ENCODE measurements around the gene CADM1. TPM values are rescaled to one million over a fixed set of nuclear protein-coding genes. Genes with fewer than 3 reads are reported as not detected.

CADM1 gene
- total and polyA plus RNA-seq, 9 donors = 6.6 to 61.2 (median 17.2) TPM

DNA sequence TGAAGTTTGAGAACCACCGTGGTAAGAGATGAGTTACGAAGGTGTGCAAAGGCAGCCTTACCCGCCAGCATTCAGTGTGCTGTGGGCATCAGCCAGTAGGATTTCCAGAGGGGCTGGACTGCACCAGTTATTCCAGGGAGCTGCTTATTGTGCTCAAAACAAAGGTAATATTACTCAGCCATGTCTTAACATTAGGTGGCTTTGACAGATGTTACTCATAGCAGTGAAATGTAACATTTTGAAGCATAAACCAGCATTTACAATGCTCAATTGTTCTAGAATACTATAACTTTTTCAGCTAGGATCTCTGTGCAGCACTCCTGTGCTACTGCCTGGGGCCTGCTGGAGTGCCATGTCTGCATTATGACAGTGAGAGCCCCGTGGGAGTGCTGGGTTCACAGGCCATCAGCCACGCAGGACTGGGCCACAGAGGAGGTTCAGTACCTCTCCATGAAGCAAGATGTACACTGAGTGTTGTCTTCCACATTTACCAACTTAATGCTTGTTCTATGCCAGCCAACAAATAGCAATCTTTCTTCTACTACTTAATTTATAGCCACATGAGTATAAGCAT, 238.1 kb downstream of the CADM1 start:
- H3K9me3 ChIP-seq = no peaks in the 10 kb centered on the region
- H3K27me3 ChIP-seq = no peaks in the 10 kb centered on the region
- H3K4me1 ChIP-seq (ENCODE audit: insufficient read depth) = no peaks in the 10 kb centered on the region
- H3K4me3 ChIP-seq = no peak overlapping the region
- TF ChIP-seq, protein P1, sequence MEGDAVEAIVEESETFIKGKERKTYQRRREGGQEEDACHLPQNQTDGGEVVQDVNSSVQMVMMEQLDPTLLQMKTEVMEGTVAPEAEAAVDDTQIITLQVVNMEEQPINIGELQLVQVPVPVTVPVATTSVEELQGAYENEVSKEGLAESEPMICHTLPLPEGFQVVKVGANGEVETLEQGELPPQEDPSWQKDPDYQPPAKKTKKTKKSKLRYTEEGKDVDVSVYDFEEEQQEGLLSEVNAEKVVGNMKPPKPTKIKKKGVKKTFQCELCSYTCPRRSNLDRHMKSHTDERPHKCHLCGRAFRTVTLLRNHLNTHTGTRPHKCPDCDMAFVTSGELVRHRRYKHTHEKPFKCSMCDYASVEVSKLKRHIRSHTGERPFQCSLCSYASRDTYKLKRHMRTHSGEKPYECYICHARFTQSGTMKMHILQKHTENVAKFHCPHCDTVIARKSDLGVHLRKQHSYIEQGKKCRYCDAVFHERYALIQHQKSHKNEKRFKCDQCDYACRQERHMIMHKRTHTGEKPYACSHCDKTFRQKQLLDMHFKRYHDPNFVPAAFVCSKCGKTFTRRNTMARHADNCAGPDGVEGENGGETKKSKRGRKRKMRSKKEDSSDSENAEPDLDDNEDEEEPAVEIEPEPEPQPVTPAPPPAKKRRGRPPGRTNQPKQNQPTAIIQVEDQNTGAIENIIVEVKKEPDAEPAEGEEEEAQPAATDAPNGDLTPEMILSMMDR (IDR thresholded peaks at IDR 0.05) = no peak
- TF ChIP-seq POLR2A (IDR thresholded peaks at IDR 0.05) (no peak), EP300 (IDR thresholded peaks at IDR 0.05) (no peak)
- no peaks in the 10 kb centered on the region for H3K36me3 ChIP-seq
- WGBS, 3 donors = 71 to 92% (median 81%) methylated on average over 5 of the region's 5 CpGs
- no peak for DNase-seq
- intact Hi-C loops (cut with DNase I) = no loop called here
- no peak overlapping the region for H3K27ac ChIP-seq

DNA sequence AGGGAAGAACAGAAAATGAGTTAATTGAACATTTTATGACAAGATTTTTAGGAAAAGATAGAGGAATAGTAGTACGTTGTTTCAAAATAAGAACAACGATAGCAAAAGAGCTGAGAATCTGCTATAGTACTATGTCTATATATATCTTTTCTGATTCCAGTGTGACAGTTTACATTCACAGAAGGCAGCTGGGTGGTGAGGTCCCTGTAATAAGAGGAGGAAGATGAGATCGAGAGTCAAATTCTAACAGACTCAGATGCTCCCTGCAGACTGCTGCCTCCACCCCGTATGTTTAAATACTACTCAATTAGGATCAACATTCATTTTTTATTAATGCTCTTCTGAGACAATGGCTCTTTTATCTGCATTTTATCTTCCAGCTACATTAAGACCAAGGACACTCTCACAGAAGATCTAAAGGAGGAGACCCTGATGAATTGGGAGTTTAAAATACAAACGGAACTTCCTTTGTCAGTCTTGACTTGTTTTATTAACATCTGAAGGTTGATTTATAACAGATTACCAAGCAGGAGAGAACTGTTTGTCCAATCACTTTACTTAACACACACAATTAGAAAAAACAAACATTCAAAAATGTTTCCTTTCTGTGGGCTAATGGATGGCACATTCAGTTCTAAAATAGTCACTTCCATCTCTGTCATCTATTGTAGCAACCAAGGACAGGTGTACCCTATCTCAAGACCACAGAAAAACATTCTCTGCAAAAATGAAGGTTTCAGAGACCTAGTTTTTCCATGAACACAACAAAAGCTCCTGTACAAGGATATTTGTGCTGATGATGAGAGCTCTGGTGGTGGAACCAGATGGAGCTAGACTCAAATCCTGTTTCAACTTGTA, 240.2 kb downstream of the CADM1 start:
- H3K36me3 ChIP-seq = no peaks in the 10 kb centered on the region
- intact Hi-C loops (cut with DNase I) = no loop called here
- TF ChIP-seq EP300 (IDR thresholded peaks at IDR 0.05) (no peak), POLR2A (IDR thresholded peaks at IDR 0.05) (no peak)
- TF ChIP-seq, protein P1 (IDR thresholded peaks at IDR 0.05) = no peak
- no peak overlapping the region for H3K4me3 ChIP-seq
- H3K9me3 ChIP-seq = no peaks in the 10 kb centered on the region
- no peaks in the 10 kb centered on the region for H3K27me3 ChIP-seq
- no peak overlapping the region for H3K27ac ChIP-seq
- 28 to 37% (median 31%) methylated on average over 5 of the region's 5 CpGs for WGBS, 3 donors
- no peaks in the 10 kb centered on the region for H3K4me1 ChIP-seq (ENCODE audit: insufficient read depth)
- DNase-seq = no peak

DNA sequence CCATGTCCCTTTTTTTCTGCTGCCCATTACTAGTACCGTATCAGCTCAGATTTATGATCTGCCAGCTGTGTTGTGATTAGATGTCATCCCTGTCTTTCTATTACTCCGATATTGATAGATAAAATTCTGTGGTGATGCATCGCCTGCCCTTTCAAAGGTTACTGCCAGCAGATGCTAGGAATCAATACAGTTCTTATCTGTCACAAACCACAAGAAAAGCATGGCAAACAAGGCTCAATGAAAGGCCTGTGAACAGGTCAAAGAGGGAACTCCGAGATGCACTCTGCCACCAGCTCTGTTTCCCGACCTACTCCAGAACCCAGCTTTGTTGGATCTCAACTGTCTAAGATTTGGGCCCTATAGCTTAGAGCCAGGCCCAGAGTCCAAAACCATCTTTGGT, 246.0 kb downstream of the CADM1 start:
- H3K36me3 ChIP-seq = no peaks in the 10 kb centered on the region
- no peaks in the 10 kb centered on the region for H3K9me3 ChIP-seq
- TF ChIP-seq POLR2A (IDR thresholded peaks at IDR 0.05) = no peak
- TF ChIP-seq, protein P1 (IDR thresholded peaks at IDR 0.05) = no peak
- DNase-seq = no peak
- no peaks in the 10 kb centered on the region for H3K27me3 ChIP-seq
- 85 to 91% (median 90%) methylated on average over 5 of the region's 5 CpGs for WGBS, 3 donors
- H3K4me1 ChIP-seq (ENCODE audit: insufficient read depth) = no peaks in the 10 kb centered on the region
- H3K27ac ChIP-seq = no peak overlapping the region
- intact Hi-C loops (cut with DNase I) = no loop called here
- no peak overlapping the region for H3K4me3 ChIP-seq

DNA sequence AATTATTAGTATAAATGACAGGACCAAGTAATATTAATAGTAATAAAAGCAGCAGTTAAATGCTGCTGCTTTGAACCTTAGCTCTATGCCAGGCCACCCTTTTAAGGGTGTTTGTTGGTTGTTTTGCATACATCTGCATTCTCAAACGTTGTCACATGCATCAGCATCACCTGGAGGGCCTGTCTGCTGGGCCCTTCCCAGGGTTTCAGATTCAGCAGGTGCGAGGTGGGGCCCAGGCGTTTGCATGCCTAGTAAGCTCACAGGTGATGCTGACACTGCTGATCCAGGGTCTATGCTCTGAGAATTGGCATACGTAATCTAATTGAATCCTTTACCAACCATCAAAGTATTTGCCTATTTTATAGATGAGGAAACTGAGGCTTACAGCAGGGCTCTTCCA, 246.5 kb downstream of the CADM1 start:
- no peak overlapping the region for H3K27ac ChIP-seq
- no peaks in the 10 kb centered on the region for H3K9me3 ChIP-seq
- H3K27me3 ChIP-seq = no peaks in the 10 kb centered on the region
- DNase-seq = no peak
- no peaks in the 10 kb centered on the region for H3K36me3 ChIP-seq
- intact Hi-C loops (cut with DNase I) = no loop called here
- no peaks in the 10 kb centered on the region for H3K4me1 ChIP-seq (ENCODE audit: insufficient read depth)
- TF ChIP-seq, protein P1 (IDR thresholded peaks at IDR 0.05) = no peak
- H3K4me3 ChIP-seq = no peak overlapping the region
- WGBS, 3 donors = 75 to 81% (median 76%) methylated on average over 4 of the region's 4 CpGs
